H1 (cell line): Measurements from ENCODE around the gene SRXN1. TPM values are rescaled to one million over a fixed set of nuclear protein-coding genes. Genes with fewer than 3 reads are reported as not detected.

Experiments
- CTCF ChIA-PET: fragments of 300-600 bp; sonication (Branson Sonifier 250); formaldehyde crosslinking; loops from one replicate; lab custom pipeline; 2021; ENCODE audit not compliant: partially characterized antibody; lab: Charles Lee
- POLR2A ChIA-PET: fragments of 300-600 bp; sonication (Branson Sonifier 250); formaldehyde crosslinking; loops from one replicate; lab custom pipeline; 2021; ENCODE audit warnings: inconsistent platforms; ENCODE audit not compliant: partially characterized antibody; lab: Charles Lee
- DNase-seq, 2 experiments: peaks; one replicate each; pipeline versions ENCODE4 v3.0.0 to v3.0.0-alpha.2; 2010 to 2022; ENCODE audit warnings: low spot score in 2 of 2, low read depth in 1 of 2, mixed read lengths in 1 of 2
- FAIRE-seq: peaks from 2 replicates; lab custom pipeline; 2011; peaks lifted over from hg19 to GRCh38; lab: Jason Lieb, UNC
- H2AFZ ChIP-seq: 2 replicates; pipeline ENCODE4 v1.8.1; 2012; ENCODE audit warnings: low read length, inconsistent platforms
- H2AK5ac ChIP-seq: 2 replicates; pipeline ENCODE4 v1.6.1; 2013; ENCODE audit warnings: low read depth, low read length
- H2BK120ac ChIP-seq: replicated peaks from 2 replicates; pipeline ENCODE3; 2013; ENCODE audit warnings: low read depth, low read length, inconsistent platforms
- H2BK12ac ChIP-seq: 2 replicates; pipeline ENCODE4 v1.6.1; 2013; ENCODE audit warnings: low read depth, low read length
- H2BK15ac ChIP-seq: 2 replicates; pipeline ENCODE4 v1.6.1; 2013; ENCODE audit warnings: low read length
- H2BK20ac ChIP-seq: 2 replicates; pipeline ENCODE4 v1.6.1; 2013; ENCODE audit warnings: low read length
- H2BK5ac ChIP-seq: 2 replicates; pipeline ENCODE4 v1.6.1; 2013; ENCODE audit warnings: low read depth, low read length
- H3K14ac ChIP-seq: 2 replicates; pipeline ENCODE4 v1.6.1; 2013; ENCODE audit warnings: inconsistent platforms; ENCODE audit not compliant: insufficient read length
- H3K18ac ChIP-seq: 2 replicates; pipeline ENCODE4 v1.6.1; 2013; ENCODE audit warnings: low read length; ENCODE audit errors: extremely low read depth
- H3K23ac ChIP-seq: 2 replicates; pipeline ENCODE4 v1.6.1; 2013; ENCODE audit warnings: inconsistent platforms; ENCODE audit not compliant: insufficient read length
- H3K23me2 ChIP-seq: 2 replicates; pipeline ENCODE4 v1.6.1; 2013; ENCODE audit warnings: low read depth, low read length
- H3K27ac ChIP-seq: 2 replicates; pipeline ENCODE4 v1.6.1; 2011; ENCODE audit warnings: low read depth, low read length, inconsistent platforms
- H3K27me3 ChIP-seq, 4 experiments: replicated peaks in 1 of 4; 1 replicate in 1 of 4; 2 replicates in 3 of 4; pipeline versions ENCODE4 v1.6.1 to v1.8.1; 2011 to 2013; ENCODE audit warnings: low read length in 3 of 4, mild to moderate bottlenecking in 3 of 4, inconsistent platforms in 2 of 4, mixed read lengths in 2 of 4, moderate library complexity in 1 of 4; ENCODE audit not compliant: control insufficient read depth in 3 of 4, insufficient read depth in 3 of 4; ENCODE audit errors: extremely low read depth in 1 of 4
- H3K36me3 ChIP-seq, 4 experiments: 2 replicates each; pipeline versions ENCODE4 v1.6.1 to v1.8.1; 2011 to 2013; ENCODE audit warnings: mild to moderate bottlenecking in 4 of 4, low read length in 3 of 4, moderate library complexity in 2 of 4, control low read depth in 1 of 4, inconsistent platforms in 1 of 4; ENCODE audit not compliant: insufficient read depth in 4 of 4, control insufficient read depth in 2 of 4
- H3K4ac ChIP-seq: replicated peaks from 2 replicates; pipeline ENCODE3; 2013; ENCODE audit warnings: low read length, low read depth, mixed read lengths, inconsistent platforms; ENCODE audit not compliant: insufficient read length
- H3K4me1 ChIP-seq, 4 experiments: replicated peaks in 1 of 4; 1 replicate in 1 of 4; 2 replicates in 3 of 4; pipeline versions ENCODE4 v1.6.1 to v1.8.1; 2011 to 2013; ENCODE audit warnings: low read length in 3 of 4, inconsistent platforms in 2 of 4, mixed read lengths in 1 of 4; ENCODE audit not compliant: insufficient read depth in 4 of 4, control insufficient read depth in 3 of 4
- H3K4me2 ChIP-seq, 2 experiments: 2 replicates each; pipeline versions ENCODE4 v1.6.1 to v1.8.1; 2011 to 2013; ENCODE audit warnings: low read depth in 2 of 2, low read length in 2 of 2, control low read depth in 1 of 2, inconsistent platforms in 1 of 2, mild to moderate bottlenecking in 1 of 2; ENCODE audit not compliant: insufficient read depth in 1 of 2
- H3K4me3 ChIP-seq, 4 experiments: fragments of 200-600, 300-600 bp in 1 of 4; sonication (generic), shearing (Covaris generic), sonication (Bioruptor Twin) in 1 of 4; 2 replicates each; pipeline versions ENCODE4 v1.5.1 to v1.8.1; 2011 to 2016; ENCODE audit warnings: low read length in 4 of 4, low read depth in 3 of 4, control low read depth in 2 of 4, inconsistent platforms in 2 of 4, mild to moderate bottlenecking in 2 of 4, mixed read lengths in 1 of 4, moderate library complexity in 1 of 4; ENCODE audit not compliant: insufficient read depth in 2 of 4; ENCODE audit errors: extremely low read depth in 1 of 4
- H3K56ac ChIP-seq: replicated peaks from 2 replicates; pipeline ENCODE3; 2013; ENCODE audit warnings: low read depth, mild to moderate bottlenecking, mixed read lengths, low read length, inconsistent platforms; ENCODE audit not compliant: insufficient read length
- H3K79me1 ChIP-seq: 2 replicates; pipeline ENCODE4 v1.6.1; 2013; ENCODE audit warnings: low read depth, low read length, control low read depth
- H3K79me2 ChIP-seq, 2 experiments: 2 replicates each; pipeline versions ENCODE4 v1.6.1 to v1.8.1; 2012 to 2013; ENCODE audit warnings: low read length in 2 of 2, mild to moderate bottlenecking in 2 of 2, inconsistent platforms in 1 of 2; ENCODE audit not compliant: insufficient read depth in 2 of 2, control insufficient read depth in 1 of 2
- H3K9ac ChIP-seq, 4 experiments: replicated peaks in 1 of 4; 1 replicate in 1 of 4; 2 replicates in 3 of 4; pipeline versions ENCODE4 v1.6.1 to v1.8.1; 2011 to 2013; ENCODE audit warnings: low read depth in 3 of 4, low read length in 3 of 4, control low read depth in 2 of 4, mild to moderate bottlenecking in 2 of 4, moderate library complexity in 2 of 4, inconsistent platforms in 1 of 4; ENCODE audit errors: extremely low read depth in 1 of 4
- H3K9me3 ChIP-seq, 2 experiments: 2 replicates each; pipeline versions ENCODE4 v1.6.1 to v1.8.1; 2012 to 2013; ENCODE audit warnings: mild to moderate bottlenecking in 2 of 2, moderate library complexity in 2 of 2, control low read depth in 1 of 2, inconsistent platforms in 1 of 2, low read depth in 1 of 2, low read length in 1 of 2, mixed read lengths in 1 of 2; ENCODE audit not compliant: insufficient read depth in 2 of 2
- H4K20me1 ChIP-seq, 2 experiments: replicated peaks in 1 of 2; 2 replicates each; pipeline versions ENCODE3 to v1.8.1; 2011 to 2013; ENCODE audit warnings: inconsistent platforms in 2 of 2, low read length in 2 of 2, mild to moderate bottlenecking in 1 of 2; ENCODE audit not compliant: insufficient read depth in 2 of 2, control insufficient read depth in 1 of 2
- H4K5ac ChIP-seq: 2 replicates; pipeline ENCODE4 v1.6.1; 2013; ENCODE audit warnings: low read length, low read depth, mixed read lengths, inconsistent platforms; ENCODE audit not compliant: insufficient read length
- H4K8ac ChIP-seq: 2 replicates; pipeline ENCODE4 v1.8.0; 2013; ENCODE audit warnings: mild to moderate bottlenecking, moderate library complexity, low read length, inconsistent platforms; ENCODE audit not compliant: insufficient read depth; ENCODE audit errors: extremely low read depth
- H4K91ac ChIP-seq: replicated peaks from 2 replicates; pipeline ENCODE3; 2013; ENCODE audit warnings: low read length, mixed read lengths, inconsistent platforms; ENCODE audit not compliant: insufficient read length
- POU5F1 ChIP-seq: IDR thresholded peaks from 2 replicates; pipeline ENCODE4 v1.6.1; 2011; ENCODE audit warnings: low read depth, mild to moderate bottlenecking, low read length, moderate library complexity
- WGBS, 2 experiments: shearing (Covaris generic) in 1 of 2; methylation state at CpG; one replicate each; pipeline versions ENCODE4 v1.1.6 to v1.1.7; 2013 to 2015; ENCODE audit warnings: low lambda C conversion rate in 2 of 2, mixed read lengths in 2 of 2, inconsistent platforms in 1 of 2, low coverage in 1 of 2, missing lambda C conversion rate in 1 of 2; ENCODE audit not compliant: insufficient replicate concordance in 2 of 2, insufficient coverage in 1 of 2, insufficient read length in 1 of 2; ENCODE audit errors: extremely low coverage in 1 of 2, missing lambda C conversion rate in 1 of 2; 5-methylcytosine and 5-hydroxymethylcytosine counted together
- polyA plus RNA-seq, 7 experiments: library from polyadenylated mRNA; depleted of rRNA in 3 of 7; stranded (reverse) in 5 of 7; unstranded in 2 of 7; fragments of >200 nt in 5 of 7; fragments of 200-250 nt in 2 of 7; gene quantifications; 1 replicate in 5 of 7; 2 replicates in 1 of 7; 4 replicates in 1 of 7; pipeline versions ENCODE4 v1.2.1 to v1.2.3, GENCODE V29; 2011 to 2013; ENCODE audit warnings: missing spikeins in 2 of 7, mixed read lengths in 2 of 7
- total RNA-seq: library from RNA; stranded (reverse); fragmentation: NEBNext Ultra II Directional; extraction: Animal tissue kit (Norgen Biotek cat#: 25700); gene quantifications from 2 replicates; pipeline ENCODE4 v1.2.1, GENCODE V29; 2021

SRXN1 gene
- total and polyA plus RNA-seq, 2 of the 8 experiments (the other 6 are each of a cell fraction or from before 2014, with no cell fraction given), result 12.2 to 15.8 TPM

DNA sequence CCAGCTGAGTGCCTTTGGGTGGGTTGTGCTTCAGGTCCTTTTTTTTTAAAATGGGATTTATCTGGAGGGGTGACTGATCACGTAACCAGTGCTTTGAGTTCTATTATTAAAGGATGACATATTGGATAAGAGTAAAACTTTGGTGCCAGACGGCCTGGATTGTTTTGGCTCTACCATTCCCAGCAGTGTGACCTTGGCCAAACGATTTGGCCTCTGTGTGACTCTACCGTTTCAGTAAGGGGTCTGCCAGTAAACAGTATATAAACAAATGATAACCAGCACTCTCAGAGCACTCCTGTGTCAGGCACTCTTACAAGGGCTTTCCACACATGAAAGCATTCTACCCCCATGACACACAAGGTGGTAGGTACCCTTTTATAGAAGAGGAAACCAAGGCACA, 13.9 kb upstream of the SRXN1 start:
- Histone ChIP-seq H3K9ac (no peak overlapping the region), H3K4ac (no peak overlapping the region), H3K18ac (no peak overlapping the region), H2BK20ac (no peak overlapping the region), H3K4me2 (no peak overlapping the region), H2AFZ (no peak overlapping the region), H3K36me3 (no peaks in the 10 kb centered on the region), H3K27ac (no peak overlapping the region), H3K4me3 (no peak overlapping the region), H3K14ac (no peak overlapping the region), H3K23me2 (peaks cover 2% of the 10 kb centered on the region), H3K56ac (no peak overlapping the region), H4K5ac (no peak overlapping the region), H2AK5ac (0 out of 2 replicates have a peak overlapping the region, but pooled peaks have one; percentile 19), H4K8ac (no peak overlapping the region), H2BK120ac (no peak overlapping the region), H2BK15ac (peak overlapping the region; percentile 20; the same call in 1 of the 2 replicates), H4K20me1 (no peaks in the 10 kb centered on the region), H3K27me3 (peaks cover 8 to 32% (median 25%) of the 10 kb centered on the region in 4 experiments), H3K4me1 (peaks cover 2 to 26% (median 17%) of the 10 kb centered on the region in 4 experiments), H3K23ac (no peak overlapping the region), H3K79me1 (no peaks in the 10 kb centered on the region), H2BK5ac (no peak overlapping the region), H2BK12ac (peak overlapping the region; percentile 30; the same call in 1 of the 2 replicates), H4K91ac (no peak overlapping the region), H3K9me3 (peaks cover 4 to 5% of the 10 kb centered on the region in 2 experiments), H3K79me2 (no peaks in the 10 kb centered on the region)
- TF ChIP-seq POU5F1, result no peak
- CTCF ChIA-PET, result interaction anchor here (0.7 to 11.1 kb wide), 50 partner anchors 9 to 335 kb away, joined by 3 to 157 read pairs (median 6); partner anchors contain the start of genes SCRT2, SLC52A3 and SRXN1
- DNase-seq (no peak), FAIRE-seq (no peak)
- POLR2A ChIA-PET, result interaction anchor here (0.6 to 2.6 kb wide), 8 partner anchors 8 to 220 kb away, joined by 3 to 9 read pairs (median 4); partner anchors contain the start of genes CSNK2A1, SCRT2 and TBC1D20
- 91% methylated on average over 4 of the region's 4 CpGs; no CpG with 5 or more reads in 1 of the 2 experiments for WGBS, 2 experiments
